ENCODE data around the gene APPL2. TPM values are rescaled to one million over a fixed set of nuclear protein-coding genes. Genes with fewer than 3 reads are reported as not detected.
"Not testable (repeated sequence)": the region's sequence is repeated elsewhere in the genome, so short reads cannot be mapped to it uniquely, and the experiment has no call there.

Gene APPL2
- total RNA-seq, 1 donor from 2014 or later, result 12.3 TPM

DNA sequence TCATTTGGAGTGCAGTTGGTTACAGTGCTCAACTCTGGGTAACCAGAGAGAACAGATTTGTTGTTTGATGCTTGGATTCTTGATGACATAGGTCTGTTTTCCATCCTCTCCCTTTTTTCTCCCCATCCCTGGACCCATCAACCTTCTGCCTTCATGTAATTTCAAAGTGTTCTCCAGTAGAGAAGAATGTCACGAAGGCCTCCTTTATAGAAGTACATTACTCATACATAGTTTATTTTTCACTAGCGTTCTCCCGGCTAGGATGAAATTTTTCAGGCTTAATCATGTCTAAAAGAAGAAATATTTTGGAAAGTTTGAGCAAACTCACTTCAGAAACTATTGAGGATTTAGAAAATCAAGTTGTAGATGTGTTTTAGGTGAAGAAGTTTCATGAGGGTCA lies 20.9 kb upstream of the APPL2 start:
- DNase-seq (ENCODE audit: low spot score) (no peak), ATAC-seq (no peak)

- not testable (repeated sequence) for ATAC-seq
Measured at GRCh38 chr12:105256431-105256830, 20.5 kb upstream of the APPL2 start.

GRCh38 chr12:105256011-105256410 lies 20.0 kb upstream of the APPL2 start:
- DNase-seq (ENCODE audit: low spot score), result no peak
- ATAC-seq, result no peak

More at GRCh38 chr12:105256431-105256830, 20.5 kb upstream of the APPL2 start:
- not testable (repeated sequence) for DNase-seq (ENCODE audit: low spot score)

DNA sequence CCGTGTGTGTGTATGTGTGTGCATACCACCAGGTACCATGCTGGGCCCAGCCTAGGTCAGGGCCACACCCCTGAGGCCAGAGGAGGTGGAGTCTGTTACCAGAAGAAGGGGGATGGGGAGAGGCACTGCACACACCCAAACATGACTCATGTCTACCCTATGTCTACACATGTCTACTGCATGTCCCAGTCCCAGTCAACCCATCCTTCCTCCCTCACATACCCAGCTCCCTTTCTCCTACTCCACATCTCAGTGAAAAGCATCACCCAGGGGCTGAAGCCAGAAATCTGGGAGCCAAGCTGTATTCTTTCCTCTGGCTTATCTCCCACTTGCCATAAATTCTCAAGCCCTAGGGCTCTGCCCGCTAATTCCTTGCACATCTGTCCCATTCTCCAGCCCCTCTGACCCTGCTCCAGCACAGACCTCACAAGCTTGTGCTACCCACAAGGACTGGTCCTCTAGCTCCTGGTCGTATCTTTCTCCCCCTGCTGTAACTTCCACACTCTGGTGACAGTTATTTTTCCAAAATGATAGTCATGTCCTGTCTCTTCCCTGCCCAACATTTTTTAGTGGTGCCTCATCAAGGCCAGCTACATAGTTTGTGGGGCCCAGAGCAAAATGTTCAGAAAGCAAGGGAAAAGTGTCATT lies 18.0 kb upstream of the APPL2 start:
- ATAC-seq (no peak), DNase-seq (ENCODE audit: low spot score) (no peak)

DNA sequence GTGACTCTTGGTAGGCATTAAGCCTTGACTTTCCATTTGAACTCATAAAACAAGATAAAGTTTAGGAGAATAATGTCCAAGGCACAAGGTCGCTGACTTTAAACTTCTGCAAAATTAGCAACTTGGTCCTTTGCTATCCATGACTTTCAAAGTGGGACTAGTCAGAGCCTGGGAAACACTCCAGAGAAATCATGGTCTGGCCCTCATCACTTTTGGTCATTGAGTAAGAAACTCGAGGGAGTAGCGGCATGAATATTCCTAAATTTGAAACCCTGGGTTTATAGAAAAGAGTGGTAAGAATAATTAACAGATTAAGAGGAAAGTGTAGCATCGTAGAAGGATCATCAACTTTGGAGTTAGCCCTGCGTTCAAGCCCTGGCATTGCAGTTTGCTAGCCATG lies 16.9 kb upstream of the APPL2 start:
- ATAC-seq (no peak), DNase-seq (ENCODE audit: low spot score) (no peak)

GRCh38 chr12:105245776-105246427 lies 9.9 kb upstream of the APPL2 start:
- DNase-seq (ENCODE audit: low spot score), result not testable (repeated sequence)

DNA sequence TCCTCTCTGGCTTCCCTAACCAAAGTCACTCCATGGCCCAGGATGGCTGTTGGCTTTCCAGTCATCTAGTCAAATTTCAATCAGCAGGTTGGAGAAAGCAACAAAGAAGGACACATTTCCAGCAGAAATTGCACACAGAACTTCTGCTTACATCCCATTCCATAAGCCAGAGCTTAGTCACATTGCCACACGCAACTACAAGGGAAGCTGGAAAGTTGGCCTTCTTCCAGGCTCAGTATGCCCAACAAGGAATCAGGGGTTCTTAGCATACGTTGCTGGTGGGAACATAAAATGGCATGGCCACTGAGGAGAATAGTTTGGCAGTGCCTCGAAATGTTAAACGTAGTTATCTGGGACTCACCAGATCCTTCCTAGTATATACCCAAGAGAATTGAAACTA lies 9.3 kb upstream of the APPL2 start:
- ATAC-seq (no peak), DNase-seq (ENCODE audit: low spot score) (no peak)

More at GRCh38 chr12:105245776-105246427, 9.9 kb upstream of the APPL2 start:
- not testable (repeated sequence) for ATAC-seq

DNA sequence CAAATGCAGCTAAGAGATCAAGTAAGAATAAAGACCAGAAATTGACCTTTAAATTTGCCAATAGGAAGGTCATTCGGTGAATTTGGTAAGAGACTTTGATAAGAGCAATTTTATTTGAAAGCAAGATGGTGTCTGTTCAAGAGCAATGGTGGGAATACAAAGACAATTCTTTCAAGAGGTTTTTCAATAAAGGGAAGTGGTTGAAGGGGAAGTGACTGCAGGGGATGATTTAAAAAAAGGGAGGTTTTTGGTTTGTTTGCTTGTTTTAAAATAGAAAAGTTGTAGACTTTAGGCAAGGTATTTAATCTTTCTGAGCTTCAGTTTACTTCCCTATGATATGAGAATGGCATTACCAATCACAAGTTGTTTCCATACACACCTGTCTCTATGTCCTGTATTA lies 4.3 kb upstream of the APPL2 start:
- ATAC-seq, result no peak

DNA sequence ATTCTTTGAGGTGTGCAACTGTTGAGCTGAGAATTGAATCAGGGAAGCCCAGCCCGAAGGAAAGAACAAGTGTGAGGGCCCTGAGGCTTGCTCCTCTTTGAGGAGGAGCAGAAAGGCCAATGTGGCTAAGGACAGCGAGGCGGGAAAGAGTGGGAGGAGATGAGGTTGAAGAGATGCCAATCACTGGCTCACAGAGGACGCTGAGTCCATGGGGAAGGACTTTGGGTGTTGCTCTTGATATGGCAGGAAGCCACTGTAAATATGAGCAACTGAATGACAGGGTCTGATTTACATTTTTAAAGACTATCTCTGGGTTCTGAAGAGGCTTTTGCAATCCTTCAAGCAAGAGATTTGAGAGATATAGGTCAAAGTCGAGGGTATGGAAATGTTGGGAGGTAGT lies 3.3 kb upstream of the APPL2 start:
- DNase-seq (ENCODE audit: low spot score), result no peak
- peak; percentile 39 for ATAC-seq

More for the DNA sequence above, 4.3 kb upstream of the APPL2 start:
- DNase-seq (ENCODE audit: low spot score), result no peak

DNA sequence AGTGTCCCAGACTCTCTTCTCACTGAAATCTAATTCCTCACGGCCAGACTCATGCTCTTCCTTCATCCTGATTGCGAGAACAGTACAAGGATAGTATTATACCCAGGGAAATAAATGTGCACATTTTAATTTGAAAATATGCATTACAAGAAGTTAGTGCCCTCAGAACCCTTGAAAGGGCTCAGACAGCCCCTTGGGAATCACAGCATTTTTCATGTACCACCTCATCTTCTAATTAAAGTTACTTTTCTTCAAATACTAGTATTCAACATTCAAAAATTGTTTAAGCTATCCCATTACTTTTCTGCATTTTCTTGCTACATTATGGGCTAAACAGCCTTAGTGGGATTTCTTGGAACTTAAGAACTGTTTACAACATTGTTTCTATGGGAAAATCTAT lies 1.7 kb upstream of the APPL2 start:
- ATAC-seq (no peak), DNase-seq (ENCODE audit: low spot score) (no peak)

DNA sequence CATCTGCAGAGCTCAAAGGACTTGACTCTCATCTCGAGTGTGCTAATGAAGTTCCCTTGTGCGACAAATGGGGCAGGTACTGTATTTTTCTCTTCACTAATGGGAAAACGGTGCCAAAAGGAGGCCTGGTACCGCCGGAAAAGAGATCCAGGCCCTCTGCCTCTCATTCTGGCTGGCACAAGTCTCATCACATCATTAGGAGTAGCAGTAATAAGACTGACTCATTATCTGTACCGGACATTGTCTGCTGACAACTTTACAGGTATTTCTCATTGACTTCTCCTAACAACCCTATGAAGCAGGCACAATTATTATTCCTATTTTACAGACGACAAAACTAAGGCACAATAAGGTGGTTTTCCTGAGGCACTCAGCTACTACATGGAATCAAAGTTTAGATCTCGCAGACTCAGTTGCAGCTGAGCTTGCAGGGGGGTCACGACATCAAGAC lies 668 bp downstream of the APPL2 start:
- DNase-seq (ENCODE audit: low spot score), result no peak

GRCh38 chr12:105234197-105234596 lies 1.8 kb downstream of the APPL2 start:
- ATAC-seq (no peak), DNase-seq (ENCODE audit: low spot score) (no peak)

More for the DNA sequence above, 668 bp downstream of the APPL2 start:
- ATAC-seq, result peak; percentile 1

GRCh38 chr12:105233041-105233905 lies 2.7 kb downstream of the APPL2 start:
- DNase-seq (ENCODE audit: low spot score), result no peak
- ATAC-seq, result peak; percentile 35

DNA sequence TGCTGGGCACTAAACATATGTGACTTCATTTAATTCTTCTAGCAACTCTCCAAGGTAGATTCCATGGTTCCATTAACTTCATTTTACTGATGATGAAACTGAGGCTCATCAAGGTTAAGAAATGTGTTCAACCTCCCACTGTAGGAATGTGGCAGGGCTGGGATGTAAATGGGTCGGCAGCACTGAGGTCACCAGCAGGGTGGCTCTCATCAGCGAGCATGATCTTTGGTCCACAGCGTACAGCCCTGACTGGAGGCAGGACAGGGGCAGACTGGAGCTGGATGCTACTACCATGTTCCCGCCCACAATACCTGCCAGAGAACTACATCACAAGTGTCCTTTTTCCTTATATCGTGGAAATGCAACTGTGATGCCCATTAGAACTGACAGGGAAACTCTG lies 4.6 kb downstream of the APPL2 start:
- ATAC-seq, result no peak
- DNase-seq (ENCODE audit: low spot score), result no peak

DNA sequence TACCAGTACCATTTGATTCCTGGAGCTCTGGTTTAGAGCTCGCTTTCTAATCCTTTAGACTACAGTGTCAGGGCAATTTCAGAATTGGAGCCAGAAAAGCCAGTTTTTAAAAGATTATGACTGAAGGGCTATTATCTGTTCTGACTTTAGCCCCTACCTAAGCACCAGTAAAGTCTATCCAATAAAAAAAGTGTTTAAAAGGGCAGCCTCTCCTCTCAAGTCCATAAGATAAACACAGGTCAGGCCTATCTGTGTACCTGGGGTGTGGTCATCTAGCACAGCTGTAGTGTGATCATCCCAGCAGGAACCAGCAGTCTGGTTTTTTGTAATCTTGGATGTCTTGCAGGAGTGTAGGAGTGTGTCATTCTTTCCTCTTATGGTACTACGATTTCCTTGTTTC lies 6.6 kb downstream of the APPL2 start:
- ATAC-seq (no peak), DNase-seq (ENCODE audit: low spot score) (no peak)

- no peak for ATAC-seq
- DNase-seq (ENCODE audit: low spot score), result no peak
Measured at GRCh38 chr12:105228966-105229365, 7.0 kb downstream of the APPL2 start.

DNA sequence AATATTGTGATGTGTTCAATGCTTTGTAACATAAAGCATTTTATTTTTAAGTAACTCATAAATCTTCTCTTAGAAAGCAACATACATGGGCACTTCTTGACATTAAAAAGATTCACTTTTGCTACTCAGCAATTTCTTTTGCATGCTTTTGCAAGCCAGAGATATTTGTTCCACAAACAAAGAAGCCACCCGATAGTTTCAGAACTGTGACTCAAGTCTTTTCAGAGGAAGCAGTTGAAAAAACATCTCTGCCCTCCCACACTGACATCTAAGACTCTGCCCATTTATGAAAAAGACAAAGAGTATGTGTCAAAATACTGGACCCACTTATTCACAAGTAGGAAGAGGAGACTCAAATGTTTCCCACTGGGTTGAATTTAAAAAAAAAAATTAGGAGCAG lies 7.5 kb downstream of the APPL2 start:
- no peak for ATAC-seq
- no peak for DNase-seq (ENCODE audit: low spot score)

GRCh38 chr12:105227879-105228278 lies 8.1 kb downstream of the APPL2 start:
- DNase-seq (ENCODE audit: low spot score), result no peak
- ATAC-seq, result no peak

GRCh38 chr12:105226219-105226618 lies 9.8 kb downstream of the APPL2 start:
- DNase-seq (ENCODE audit: low spot score) (no peak), ATAC-seq (peak; percentile 74)

DNA sequence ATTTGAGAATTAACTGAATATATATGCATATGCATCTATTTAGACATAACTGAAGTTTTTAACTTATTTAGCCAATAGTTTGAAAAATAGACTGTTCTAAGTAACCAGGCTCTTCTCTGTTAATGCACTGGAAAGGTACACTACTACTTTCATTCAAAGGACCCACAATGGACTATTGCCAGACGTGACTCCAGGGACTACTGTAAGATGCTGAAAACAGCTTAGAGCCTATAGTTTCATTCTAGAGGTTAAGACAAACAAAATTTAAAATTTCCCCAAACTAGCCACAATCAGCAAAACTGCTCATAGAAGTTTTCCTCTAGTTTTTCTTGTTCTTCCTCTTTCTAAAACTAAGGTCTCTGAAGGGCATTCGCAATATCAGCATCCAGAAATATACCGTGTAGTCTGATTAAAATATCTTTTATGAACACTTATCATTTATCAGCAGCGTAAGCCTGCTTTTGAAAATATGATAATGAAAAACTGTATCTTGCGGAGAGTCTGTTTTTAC lies 10.4 kb downstream of the APPL2 start:
- DNase-seq (ENCODE audit: low spot score), result no peak

DNA sequence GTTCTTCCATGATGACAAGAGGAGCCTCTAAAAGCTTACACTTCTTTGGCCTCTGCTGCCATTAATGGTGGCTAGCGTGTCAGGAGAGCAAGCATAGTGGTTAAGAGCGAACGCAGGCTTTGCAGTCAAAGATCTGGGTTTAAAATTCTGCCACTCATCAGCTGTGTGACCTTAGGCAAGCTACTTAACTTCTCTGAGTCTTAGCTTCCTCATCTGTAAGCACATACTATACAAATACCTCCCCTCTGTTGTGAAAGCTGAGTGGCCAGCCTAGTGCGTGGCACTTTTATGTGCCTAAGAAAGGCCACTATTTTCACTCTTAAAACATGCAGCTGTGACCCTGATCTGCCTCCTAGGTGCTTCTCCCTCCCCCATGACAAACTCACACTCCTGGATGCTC lies 11.6 kb downstream of the APPL2 start:
- DNase-seq (ENCODE audit: low spot score), result no peak
- no peak for ATAC-seq

More for the DNA sequence above, 10.4 kb downstream of the APPL2 start:
- no peak for ATAC-seq

Data from left lobe of liver (tissue), 2 donors.